Effector memory CD4-positive, alpha-beta T cell (primary cell): Measurements from ENCODE around the gene PRKAR1B.
"Not testable (repeated sequence)": the region's sequence is repeated elsewhere in the genome, so short reads cannot be mapped to it uniquely, and the experiment has no call there.

Source experiments
- DNase-seq, 3 donors: peaks; one replicate each; pipeline ENCODE4 v3.0.0-alpha.2; 2020
- H3K27ac ChIP-seq: 2 replicates; pipeline ENCODE4 v1.7.0; 2013; ENCODE audit warnings: mild to moderate bottlenecking, low read length, moderate library complexity; ENCODE audit not compliant: insufficient read depth, poor library complexity, severe bottlenecking
- H3K27me3 ChIP-seq: replicated peaks from 2 replicates; pipeline ENCODE4 v1.7.0; 2013; ENCODE audit warnings: mild to moderate bottlenecking, low read length; ENCODE audit not compliant: insufficient read depth, control insufficient read depth, poor library complexity, severe bottlenecking
- H3K36me3 ChIP-seq: 2 replicates; pipeline ENCODE4 v1.7.0; 2013; ENCODE audit warnings: mild to moderate bottlenecking, low read length, moderate library complexity; ENCODE audit not compliant: control insufficient read depth, insufficient read depth
- H3K4me1 ChIP-seq: 2 replicates; pipeline ENCODE4 v1.7.0; 2013; ENCODE audit warnings: low read length, mild to moderate bottlenecking; ENCODE audit not compliant: control insufficient read depth, insufficient read depth, poor library complexity, severe bottlenecking
- H3K4me3 ChIP-seq: 2 replicates; pipeline ENCODE4 v1.7.0; 2013; ENCODE audit warnings: low read length, low read depth, mild to moderate bottlenecking; ENCODE audit not compliant: insufficient read depth, poor library complexity, severe bottlenecking
- H3K9me3 ChIP-seq: 2 replicates; pipeline ENCODE4 v1.7.0; 2013; ENCODE audit warnings: mild to moderate bottlenecking, low read length, moderate library complexity; ENCODE audit not compliant: control insufficient read depth

Gene PRKAR1B

DNA sequence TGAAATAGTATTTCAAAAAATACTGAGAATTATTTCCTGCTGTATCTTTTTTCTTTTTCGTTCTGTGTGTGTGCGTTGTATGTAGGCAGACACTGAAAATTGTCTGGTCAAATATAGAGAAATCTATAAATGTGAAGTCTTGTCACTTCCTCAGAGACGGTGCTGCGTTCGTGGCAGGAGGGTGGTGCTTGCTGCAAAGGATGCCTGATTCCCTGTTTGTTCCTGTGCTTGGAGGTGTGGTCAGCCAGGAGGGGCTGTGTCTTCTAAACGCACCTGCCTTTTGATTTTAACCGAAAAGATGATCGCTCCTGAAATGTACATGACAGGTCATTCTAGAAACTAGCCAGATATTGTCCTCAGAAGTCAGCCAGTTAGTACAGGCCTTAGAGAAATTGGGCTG lies 32.5 kb upstream of the PRKAR1B start:
- Histone ChIP-seq H3K9me3 (no peaks in the 10 kb centered on the region), H3K27me3 (no peaks in the 10 kb centered on the region), H3K36me3 (peaks cover 53% of the 10 kb centered on the region), H3K4me3 (no peak overlapping the region), H3K4me1 (no peaks in the 10 kb centered on the region), H3K27ac (no peak overlapping the region)
- no peak for DNase-seq

GRCh38 chr7:757741-758163 lies 30.7 kb upstream of the PRKAR1B start:
- Histone ChIP-seq H3K4me3 (no peak overlapping the region), H3K27me3 (no peaks in the 10 kb centered on the region), H3K9me3 (no peaks in the 10 kb centered on the region), H3K27ac (no peak overlapping the region), H3K36me3 (peaks cover 42% of the 10 kb centered on the region), H3K4me1 (no peaks in the 10 kb centered on the region)
- no peak for DNase-seq

DNA sequence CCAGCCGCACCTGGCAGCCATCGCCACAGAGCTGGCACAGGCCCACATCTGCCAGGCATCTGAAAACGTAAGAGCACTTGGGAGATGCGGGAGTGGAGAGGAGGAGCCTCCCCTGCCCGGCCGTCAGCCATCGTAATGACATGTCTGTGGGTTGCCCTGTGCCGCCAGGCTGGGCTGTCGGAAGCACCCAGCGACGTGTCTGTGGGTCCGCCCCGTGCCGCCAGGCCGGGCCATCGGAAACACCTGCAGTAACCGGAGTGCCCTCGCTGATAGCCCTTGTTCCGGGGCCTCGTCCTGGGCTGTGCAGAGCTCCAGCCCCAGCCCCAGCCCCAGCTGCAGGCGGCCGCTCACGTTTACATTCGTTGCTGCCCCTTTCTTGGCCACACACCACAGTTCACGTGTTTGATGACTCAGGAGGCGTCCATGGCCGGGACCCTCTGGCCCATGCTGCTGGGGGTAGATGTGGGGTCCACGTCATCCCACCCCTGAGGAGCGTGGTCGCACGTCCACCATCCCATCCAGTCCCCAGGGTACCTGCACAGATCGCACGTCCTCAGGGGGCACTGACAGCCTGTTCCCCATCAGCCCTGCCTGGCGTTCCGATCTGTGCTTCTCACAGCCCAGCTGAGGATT lies 30.0 kb upstream of the PRKAR1B start:
- H3K36me3 ChIP-seq: peaks cover 42% of the 10 kb centered on the region

DNA sequence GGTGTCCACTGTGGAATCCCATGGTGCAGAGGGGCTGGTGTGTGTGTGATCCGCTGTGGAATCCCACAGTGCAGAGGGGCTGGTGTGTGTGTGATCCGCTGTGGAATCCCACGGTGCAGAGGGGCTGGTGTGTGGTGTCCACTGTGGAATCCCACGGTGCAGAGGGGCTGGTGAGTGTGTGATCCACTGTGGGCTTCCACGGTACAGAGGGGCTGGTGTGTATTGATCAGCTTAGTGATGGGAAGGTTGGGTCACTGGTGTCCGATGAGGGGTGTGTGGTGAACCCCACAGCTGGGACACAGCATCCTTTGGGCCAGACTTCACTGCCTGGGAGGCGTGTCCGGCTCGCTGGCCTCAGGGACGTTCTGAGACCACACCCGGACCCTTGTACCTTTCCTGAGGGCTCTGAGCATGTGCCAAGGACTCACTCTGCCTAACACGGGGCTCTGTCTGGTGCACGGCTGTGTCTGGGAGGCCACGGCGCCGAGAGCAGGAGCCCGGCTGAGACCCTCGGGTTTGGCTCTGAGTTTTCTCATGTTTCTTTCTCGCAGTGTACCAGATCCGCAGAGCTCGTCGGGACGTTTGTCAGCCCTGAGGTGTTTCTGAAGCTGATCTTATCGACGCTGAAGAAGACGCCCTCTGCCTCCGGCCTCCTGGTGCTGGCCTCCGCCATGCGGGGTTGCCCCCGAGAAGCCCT lies 29.3 kb upstream of the PRKAR1B start:
- no peaks in the 10 kb centered on the region for H3K27me3 ChIP-seq
- H3K27ac ChIP-seq: no peak overlapping the region
- no peaks in the 10 kb centered on the region for H3K9me3 ChIP-seq
- DNase-seq: no peak
- no peak overlapping the region for H3K4me3 ChIP-seq
- H3K4me1 ChIP-seq: no peaks in the 10 kb centered on the region
- peaks cover 42% of the 10 kb centered on the region for H3K36me3 ChIP-seq

More for the DNA sequence above, 30.0 kb upstream of the PRKAR1B start:
- Histone ChIP-seq H3K4me1 (no peaks in the 10 kb centered on the region), H3K27me3 (no peaks in the 10 kb centered on the region), H3K4me3 (no peak overlapping the region), H3K9me3 (no peaks in the 10 kb centered on the region), H3K27ac (no peak overlapping the region)
- no peak for DNase-seq

DNA sequence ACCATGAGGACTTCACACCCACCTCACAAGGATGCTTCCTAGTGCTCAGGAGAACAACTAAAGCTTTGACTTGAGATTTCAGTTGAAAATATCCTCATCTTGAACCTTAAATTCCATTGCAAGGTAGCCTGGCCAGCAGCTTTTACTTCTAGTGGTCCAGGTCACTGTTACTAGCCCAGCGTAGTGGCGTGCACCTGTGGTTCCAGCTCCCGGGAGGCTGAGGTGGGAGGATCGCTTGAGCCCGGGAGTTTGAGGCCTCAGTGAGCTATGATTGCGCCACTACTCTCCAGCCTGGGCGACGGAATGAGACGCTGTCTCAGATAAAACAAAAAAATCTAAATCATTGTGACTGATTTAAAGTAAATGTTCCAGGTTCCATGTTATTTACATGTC lies 28.3 kb upstream of the PRKAR1B start:
- H3K4me3 ChIP-seq: no peak overlapping the region
- no peak for DNase-seq
- H3K27ac ChIP-seq: no peak overlapping the region
- no peaks in the 10 kb centered on the region for H3K4me1 ChIP-seq
- no peaks in the 10 kb centered on the region for H3K27me3 ChIP-seq
- H3K36me3 ChIP-seq: peaks cover 42% of the 10 kb centered on the region
- no peaks in the 10 kb centered on the region for H3K9me3 ChIP-seq

DNA sequence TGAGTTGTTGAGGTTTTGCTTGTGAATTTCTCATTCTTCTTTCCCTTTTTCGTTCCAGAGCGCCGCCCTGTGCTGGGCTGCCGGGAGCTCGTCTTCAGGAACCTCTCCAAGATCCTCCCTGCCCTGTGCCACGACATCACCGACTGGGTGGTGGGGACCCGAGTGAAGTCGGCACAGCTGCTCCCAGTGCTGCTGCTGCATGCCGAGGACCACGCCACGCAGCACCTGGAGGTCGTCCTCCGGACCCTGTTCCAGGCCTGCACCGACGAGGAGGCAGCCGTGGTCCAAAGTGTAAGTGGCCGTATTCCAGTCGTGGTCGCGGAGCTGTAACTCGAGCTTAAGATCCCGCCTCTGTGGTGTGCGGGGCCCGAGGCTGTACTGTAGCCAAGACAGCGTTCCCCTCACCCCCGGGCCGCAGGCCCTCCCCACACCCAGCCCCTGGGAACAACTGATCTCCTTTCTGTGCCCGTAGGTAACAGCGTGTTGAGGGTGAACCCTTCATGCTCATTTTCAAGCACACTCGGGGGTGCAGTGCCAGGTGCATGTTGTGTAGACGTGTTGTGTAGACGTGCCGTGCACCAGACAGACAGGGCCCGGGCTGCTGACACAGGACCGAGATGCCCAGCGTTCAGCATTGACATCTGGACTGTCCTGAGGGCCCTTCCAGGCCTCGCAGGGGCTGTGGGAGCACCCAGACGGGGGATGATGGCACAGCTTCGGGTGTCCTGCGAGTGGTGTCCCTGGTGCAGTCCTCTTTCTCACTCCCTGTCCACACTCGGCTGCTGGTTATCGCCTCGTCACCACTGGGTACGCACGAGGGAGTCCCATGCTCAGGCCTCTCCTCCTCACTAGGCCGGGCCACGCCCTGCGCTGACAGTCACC lies 27.7 kb upstream of the PRKAR1B start:
- no peak overlapping the region for H3K4me3 ChIP-seq
- no peaks in the 10 kb centered on the region for H3K27me3 ChIP-seq
- DNase-seq: no peak
- H3K4me1 ChIP-seq: no peaks in the 10 kb centered on the region
- H3K27ac ChIP-seq: no peak overlapping the region
- H3K9me3 ChIP-seq: no peaks in the 10 kb centered on the region
- peaks cover 42% of the 10 kb centered on the region for H3K36me3 ChIP-seq

- Histone ChIP-seq H3K27me3 (no peaks in the 10 kb centered on the region), H3K4me3 (no peak overlapping the region), H3K4me1 (no peaks in the 10 kb centered on the region), H3K36me3 (peaks cover 33% of the 10 kb centered on the region), H3K27ac (no peak overlapping the region), H3K9me3 (no peaks in the 10 kb centered on the region)
- DNase-seq: no peak
These were observed 26.1 kb upstream of the PRKAR1B start for GRCh38 chr7:753190-753589.

GRCh38 chr7:752256-752655 lies 25.2 kb upstream of the PRKAR1B start:
- H3K9me3 ChIP-seq, H3K4me1 ChIP-seq, H3K27me3 ChIP-seq, H3K4me3 ChIP-seq, H3K27ac ChIP-seq, DNase-seq: not testable (repeated sequence)
- H3K36me3 ChIP-seq: peaks cover 25% of the 10 kb centered on the region

DNA sequence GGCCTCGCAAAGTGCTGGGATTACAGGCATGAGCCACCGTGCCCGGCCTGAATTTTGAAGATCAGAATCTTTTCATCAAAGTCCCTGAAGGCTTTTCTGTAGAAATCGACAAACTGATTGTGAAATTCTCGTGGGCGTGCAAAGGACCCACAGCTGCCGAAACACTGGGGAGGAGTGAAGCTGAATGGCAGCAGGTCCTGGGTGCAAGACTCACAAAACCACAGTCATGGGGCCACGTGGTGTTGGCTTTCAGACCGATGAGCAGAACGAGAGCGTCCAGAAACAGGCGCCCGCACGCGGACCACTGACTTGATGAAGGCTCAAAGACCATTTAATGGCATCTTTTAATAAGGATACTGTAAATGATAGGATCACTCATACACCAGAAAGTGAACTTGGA lies 24.7 kb upstream of the PRKAR1B start:
- no peaks in the 10 kb centered on the region for H3K4me1 ChIP-seq
- no peak overlapping the region for H3K4me3 ChIP-seq
- H3K9me3 ChIP-seq: no peaks in the 10 kb centered on the region
- H3K36me3 ChIP-seq: peaks cover 20% of the 10 kb centered on the region
- no peak for DNase-seq
- no peak overlapping the region for H3K27ac ChIP-seq
- no peaks in the 10 kb centered on the region for H3K27me3 ChIP-seq
